Lower leg skin (tissue), 3 donors: Measurements from ENCODE around the gene STXBP6.

ENCODE experiments used
- CTCF ChIP-seq, 3 donors: fragments of 450-650 bp; IDR thresholded peaks; one replicate each; pipeline ENCODE4 v1.5.1; 2016; ENCODE audit warnings: antibody characterized with exemption in 3 of 3, mild to moderate bottlenecking in 3 of 3, moderate library complexity in 2 of 3
- POLR2A ChIP-seq, 2 donors: fragments of 450-650 bp; IDR thresholded peaks; one replicate each; pipeline ENCODE4 v1.6.1; 2016 to 2017; ENCODE audit warnings: antibody characterized with exemption in 2 of 2, mild to moderate bottlenecking in 1 of 2, moderate library complexity in 1 of 2

GRCh38 chr14:24904533-24904932 is 145.4 kb downstream of the STXBP6 start:
- no peak for TF ChIP-seq CTCF (IDR thresholded peaks at IDR 0.05)
- TF ChIP-seq POLR2A (IDR thresholded peaks at IDR 0.05) = no peak
